Mucosa of descending colon (tissue), 3 donors: Measurements from ENCODE around the gene QSOX2. TPM values are rescaled to one million over a fixed set of nuclear protein-coding genes. Genes with fewer than 3 reads are reported as not detected.

Source experiments
- ATAC-seq: fragments of 200-7000 bp; cut with Tn5 transposase; one replicate; pipeline ENCODE4 v1.9.1; 2020; ENCODE audit warnings: mild to moderate bottlenecking, moderate library complexity
- DNase-seq, 3 donors: peaks; one replicate each; pipeline ENCODE4 v3.0.0-alpha.2; 2020
- H3K36me3 ChIP-seq: fragments of 200-600 bp; one replicate; pipeline ENCODE4 v1.8.0; 2021; ENCODE audit warnings: low read depth, mild to moderate bottlenecking
- H3K4me1 ChIP-seq: fragments of 200-600 bp; one replicate; pipeline ENCODE4 v1.8.0; 2021; ENCODE audit warnings: low read depth, mild to moderate bottlenecking
- H3K4me3 ChIP-seq: fragments of 200-600 bp; one replicate; pipeline ENCODE4 v1.8.0; 2021; ENCODE audit warnings: mild to moderate bottlenecking
- H3K9me3 ChIP-seq: fragments of 200-600 bp; one replicate; pipeline ENCODE4 v1.8.0; 2021; ENCODE audit warnings: mild to moderate bottlenecking
- CTCF ChIP-seq: fragments of 200-600 bp; IDR thresholded peaks from one replicate; pipeline ENCODE4 v1.8.0; 2022; ENCODE audit warnings: antibody characterized with exemption, mild to moderate bottlenecking
- intact Hi-C, 2 donors: fragments of 100-400 bp; cut with DNase I in 1 of 2; cut with micrococcal nuclease in 1 of 2; formaldehyde crosslinking; loops; one replicate each; pipeline versions ENCODE4 v1.11.0 to v1.11.1; 2022; cut with DNase I, micrococcal nuclease
- total RNA-seq, 3 donors: library from RNA; stranded (reverse); fragmentation: NEBNext Ultra II Directional in 2 of 3; extraction: Animal tissue kit (Norgen Biotek cat#: 25700) in 2 of 3; gene quantifications; one replicate each; pipeline versions ENCODE4 v1.2.1 to v1.2.4, GENCODE V29; 2021 to 2023
- donor health status: DM: no; HTN: no; CAD: no; lungs with moderate emphysema.
- donor health status: DM: no; HTN: no; CAD: no.
- donor health status: DM: no; HTN: yes; CAD: no.

Gene QSOX2
- total RNA-seq, 3 donors from 2014 or later: 6.1 to 8.1 (median 7.1) TPM

- DNase-seq (peak in 1 of 3 donors; percentile 49), ATAC-seq (peak; percentile 53)
- no peaks in the 10 kb centered on the region for H3K9me3 ChIP-seq
- H3K4me3 ChIP-seq: no peak overlapping the region
- TF ChIP-seq CTCF: no peak
- no peaks in the 10 kb centered on the region for H3K36me3 ChIP-seq
- H3K4me1 ChIP-seq: no peaks in the 10 kb centered on the region
- intact Hi-C loops: no loop called here
Measured at GRCh38 chr9:136171009-136171800, 74.4 kb downstream of the QSOX2 start.

GRCh38 chr9:136170006-136170901 is 75.4 kb downstream of the QSOX2 start:
- Histone ChIP-seq H3K9me3 (no peaks in the 10 kb centered on the region), H3K36me3 (no peaks in the 10 kb centered on the region), H3K4me3 (no peak overlapping the region), H3K4me1 (no peaks in the 10 kb centered on the region)
- intact Hi-C loops: no loop called here
- DNase-seq (peak in 2 of 3 donors; percentile 41 to 49), ATAC-seq (peak; percentile 70)
- peak; percentile 44 for TF ChIP-seq CTCF

GRCh38 chr9:136169495-136169894 is 76.1 kb downstream of the QSOX2 start:
- ATAC-seq: no peak
- Histone ChIP-seq H3K9me3 (no peaks in the 10 kb centered on the region), H3K4me3 (no peak overlapping the region), H3K36me3 (no peaks in the 10 kb centered on the region), H3K4me1 (no peaks in the 10 kb centered on the region)
- no peak for DNase-seq
- intact Hi-C loops: no loop called here
- TF ChIP-seq CTCF: no peak

GRCh38 chr9:136163248-136163850 is 82.3 kb downstream of the QSOX2 start:
- DNase-seq (no peak), ATAC-seq (no peak)
- intact Hi-C loops: no loop called here
- TF ChIP-seq CTCF: no peak
- H3K36me3 ChIP-seq: no peaks in the 10 kb centered on the region
- H3K4me1 ChIP-seq: no peaks in the 10 kb centered on the region
- no peaks in the 10 kb centered on the region for H3K9me3 ChIP-seq
- no peak overlapping the region for H3K4me3 ChIP-seq

GRCh38 chr9:136160995-136161610 is 84.5 kb downstream of the QSOX2 start:
- no peaks in the 10 kb centered on the region for H3K4me1 ChIP-seq
- intact Hi-C loops: no loop called here
- DNase-seq (no peak), ATAC-seq (no peak)
- no peaks in the 10 kb centered on the region for H3K36me3 ChIP-seq
- no peak for TF ChIP-seq CTCF
- no peaks in the 10 kb centered on the region for H3K9me3 ChIP-seq
- no peak overlapping the region for H3K4me3 ChIP-seq
